ENCODE results near the gene SPTSSA. TPM values are rescaled to one million over a fixed set of nuclear protein-coding genes. Genes with fewer than 3 reads are reported as not detected.

Gene SPTSSA
- total RNA-seq, 4 donors from 2014 or later = 18.6 to 31.5 (median 28.1) TPM

GRCh38 chr14:34496007-34496678, 34.1 kb upstream of the SPTSSA start:
- WGBS = 63% methylated on average over 11 of the region's 11 CpGs
- Histone ChIP-seq H3K9me3 (no peaks in the 10 kb centered on the region), H3K4me3 (no peak overlapping the region), H3K27ac (peak overlapping the region; percentile 93), H3K27me3 (no peaks in the 10 kb centered on the region), H3K4me1 (peaks cover 27% of the 10 kb centered on the region), H3K36me3 (no peaks in the 10 kb centered on the region)
- DNase-seq (ENCODE audit: low spot score in 2 of 2) = peak in 1 of 2 donors; percentile 62
- TF ChIP-seq POLR2A (IDR thresholded peaks at IDR 0.05) = no peak
- TF ChIP-seq CTCF (IDR thresholded peaks at IDR 0.05) = no peak
- TF ChIP-seq POLR2AphosphoS5 (IDR thresholded peaks at IDR 0.05) = no peak
- TF ChIP-seq EP300 (IDR thresholded peaks at IDR 0.05) = no peak

DNA sequence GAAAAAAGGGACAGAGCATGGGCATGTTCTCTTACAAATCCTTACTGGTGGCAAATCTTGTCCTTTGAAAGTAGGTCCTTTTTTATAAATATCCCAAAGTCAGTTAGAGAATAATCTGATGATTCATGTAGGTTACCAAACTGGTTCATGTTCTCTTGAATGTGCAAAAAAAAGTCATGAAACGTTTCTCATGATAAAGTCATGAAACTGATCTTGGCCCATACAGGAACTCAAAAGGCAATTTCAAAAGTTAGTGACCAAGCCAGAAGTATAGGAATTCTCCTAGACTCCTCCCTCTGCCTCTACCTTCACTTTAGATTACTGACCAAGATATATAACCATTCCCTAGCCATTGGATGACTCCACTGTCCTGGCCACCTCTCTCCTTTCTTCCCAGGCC, 27.3 kb upstream of the SPTSSA start:
- WGBS = 20% methylated on average over 1 of the region's 1 CpG

DNA sequence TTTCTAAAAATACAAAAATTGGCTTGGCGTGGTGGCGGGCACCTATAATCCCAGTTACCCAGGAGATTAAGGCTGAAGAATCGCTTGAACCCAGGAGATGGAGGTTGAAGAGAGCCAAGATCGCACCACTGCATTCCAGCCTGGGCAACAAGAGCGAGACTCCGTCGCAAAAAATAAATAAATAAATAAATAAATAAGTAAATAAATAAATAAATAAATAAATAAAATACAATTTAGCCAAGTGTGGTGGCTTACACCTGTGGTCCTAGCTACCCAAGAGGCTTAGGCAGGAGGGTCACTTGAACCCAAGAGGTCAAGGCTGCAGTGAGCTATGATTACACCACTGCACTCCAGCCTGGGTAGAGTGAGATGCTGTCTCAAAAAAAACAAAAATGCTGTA, 26.5 kb upstream of the SPTSSA start:
- no peak for TF ChIP-seq POLR2AphosphoS5 (IDR thresholded peaks at IDR 0.05)
- no peak for TF ChIP-seq POLR2A (IDR thresholded peaks at IDR 0.05)
- TF ChIP-seq CTCF (IDR thresholded peaks at IDR 0.05) = no peak
- TF ChIP-seq EP300 (IDR thresholded peaks at IDR 0.05) = no peak
- Histone ChIP-seq H3K36me3 (no peaks in the 10 kb centered on the region), H3K9me3 (no peaks in the 10 kb centered on the region), H3K4me1 (peaks cover 6% of the 10 kb centered on the region), H3K27me3 (no peaks in the 10 kb centered on the region), H3K4me3 (no peak overlapping the region), H3K27ac (no peak overlapping the region)
- WGBS = 95% methylated on average over 7 of the region's 7 CpGs
- peak in 1 of 2 donors; percentile 3 for DNase-seq (ENCODE audit: low spot score in 2 of 2)

More for the DNA sequence above, 27.3 kb upstream of the SPTSSA start:
- H3K9me3 ChIP-seq = no peaks in the 10 kb centered on the region
- no peak for DNase-seq (ENCODE audit: low spot score in 2 of 2)
- H3K27ac ChIP-seq = no peak overlapping the region
- H3K36me3 ChIP-seq = no peaks in the 10 kb centered on the region
- no peaks in the 10 kb centered on the region for H3K27me3 ChIP-seq
- H3K4me1 ChIP-seq = peaks cover 6% of the 10 kb centered on the region
- H3K4me3 ChIP-seq = no peak overlapping the region
- TF ChIP-seq EP300 (IDR thresholded peaks at IDR 0.05) (no peak), POLR2AphosphoS5 (IDR thresholded peaks at IDR 0.05) (no peak), POLR2A (IDR thresholded peaks at IDR 0.05) (no peak), CTCF (IDR thresholded peaks at IDR 0.05) (no peak)

GRCh38 chr14:34484726-34485125, 22.7 kb upstream of the SPTSSA start:
- H3K9me3 ChIP-seq = no peaks in the 10 kb centered on the region
- H3K27ac ChIP-seq = no peak overlapping the region
- H3K36me3 ChIP-seq = no peaks in the 10 kb centered on the region
- H3K27me3 ChIP-seq = no peaks in the 10 kb centered on the region
- H3K4me1 ChIP-seq = peaks cover 6% of the 10 kb centered on the region
- WGBS = 89% methylated on average over 1 of the region's 1 CpG
- DNase-seq (ENCODE audit: low spot score in 2 of 2) = peak in 1 of 2 donors; percentile 5
- no peak overlapping the region for H3K4me3 ChIP-seq
- TF ChIP-seq POLR2AphosphoS5 (IDR thresholded peaks at IDR 0.05) = no peak
- no peak for TF ChIP-seq POLR2A (IDR thresholded peaks at IDR 0.05)
- no peak for TF ChIP-seq CTCF (IDR thresholded peaks at IDR 0.05)
- TF ChIP-seq EP300 (IDR thresholded peaks at IDR 0.05) = no peak

DNA sequence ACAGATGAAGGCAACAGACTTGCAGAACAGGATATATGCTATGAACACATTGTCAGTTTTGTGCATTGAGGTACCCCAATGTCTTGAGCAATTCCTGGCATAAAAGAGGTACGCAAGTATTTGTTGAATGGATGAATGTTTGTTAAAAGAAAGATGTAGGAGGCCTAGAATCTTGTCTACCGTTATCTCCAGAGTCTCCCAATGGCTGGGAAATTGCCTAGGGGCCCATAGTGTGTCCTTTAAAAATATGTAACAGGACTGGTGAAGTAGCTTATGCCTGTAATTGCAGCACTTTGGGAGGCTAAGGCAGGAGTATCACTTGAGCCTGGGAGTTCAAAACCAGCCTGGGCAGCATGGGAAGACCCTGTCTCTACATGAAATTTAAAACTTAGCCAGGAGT, 20.4 kb upstream of the SPTSSA start:
- 80% methylated on average over 2 of the region's 2 CpGs for WGBS
- Histone ChIP-seq H3K27me3 (no peaks in the 10 kb centered on the region), H3K27ac (no peak overlapping the region)

More for the DNA sequence above, 20.4 kb upstream of the SPTSSA start:
- Histone ChIP-seq H3K9me3 (no peaks in the 10 kb centered on the region), H3K4me1 (no peaks in the 10 kb centered on the region), H3K36me3 (no peaks in the 10 kb centered on the region), H3K4me3 (no peak overlapping the region)
- DNase-seq (ENCODE audit: low spot score in 2 of 2) = no peak
- TF ChIP-seq POLR2A (IDR thresholded peaks at IDR 0.05) = no peak

Data from suprapubic skin (tissue), 4 donors.